Mammary epithelial cell (primary cell): ENCODE results near the gene CACNA1E.
A peak's percentile ranks its signal among the peaks of the same experiment; 100 is the strongest.

Experiments used
- EZH2 ChIP-seq: IDR thresholded peaks from 2 replicates; pipeline ENCODE4 v1.6.1; 2012; ENCODE audit warnings: low read length, inconsistent platforms, borderline replicate concordance
- TF ChIP-seq, protein P1 (sequence below), 2 donors: IDR thresholded peaks in 1 of 2; conservative IDR thresholded peaks in 1 of 2; 2 replicates each; pipeline ENCODE4 v1.5.1; 2011 to 2012; ENCODE audit warnings: inconsistent platforms in 2 of 2, low read length in 2 of 2, mild to moderate bottlenecking in 2 of 2, control low read depth in 1 of 2, low read depth in 1 of 2; ENCODE audit not compliant: insufficient read depth in 1 of 2; ENCODE audit errors: extremely low read depth in 1 of 2

DNA sequence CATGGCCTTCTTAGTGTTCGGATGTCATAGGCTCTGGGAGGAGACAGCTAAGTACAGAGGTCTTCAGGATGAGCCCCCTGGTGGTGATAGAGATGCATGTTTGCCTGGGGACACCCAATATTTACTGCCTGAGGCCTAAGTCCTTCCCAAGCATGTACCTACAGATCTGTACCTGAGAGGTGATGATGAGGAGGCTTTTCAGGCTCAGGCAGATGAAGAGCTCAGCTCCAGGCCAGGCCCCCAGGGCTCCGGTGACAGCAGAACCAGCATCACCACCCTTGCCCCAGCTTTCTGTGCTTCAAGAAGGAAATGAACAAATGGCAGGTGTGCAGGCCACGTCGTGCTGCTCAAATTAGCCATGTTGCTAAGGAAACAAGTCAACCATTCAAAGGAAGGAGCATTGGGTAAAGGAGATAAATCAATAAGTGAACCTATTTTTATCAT is 21.1 kb downstream of the CACNA1E start:
- TF ChIP-seq, protein P1, sequence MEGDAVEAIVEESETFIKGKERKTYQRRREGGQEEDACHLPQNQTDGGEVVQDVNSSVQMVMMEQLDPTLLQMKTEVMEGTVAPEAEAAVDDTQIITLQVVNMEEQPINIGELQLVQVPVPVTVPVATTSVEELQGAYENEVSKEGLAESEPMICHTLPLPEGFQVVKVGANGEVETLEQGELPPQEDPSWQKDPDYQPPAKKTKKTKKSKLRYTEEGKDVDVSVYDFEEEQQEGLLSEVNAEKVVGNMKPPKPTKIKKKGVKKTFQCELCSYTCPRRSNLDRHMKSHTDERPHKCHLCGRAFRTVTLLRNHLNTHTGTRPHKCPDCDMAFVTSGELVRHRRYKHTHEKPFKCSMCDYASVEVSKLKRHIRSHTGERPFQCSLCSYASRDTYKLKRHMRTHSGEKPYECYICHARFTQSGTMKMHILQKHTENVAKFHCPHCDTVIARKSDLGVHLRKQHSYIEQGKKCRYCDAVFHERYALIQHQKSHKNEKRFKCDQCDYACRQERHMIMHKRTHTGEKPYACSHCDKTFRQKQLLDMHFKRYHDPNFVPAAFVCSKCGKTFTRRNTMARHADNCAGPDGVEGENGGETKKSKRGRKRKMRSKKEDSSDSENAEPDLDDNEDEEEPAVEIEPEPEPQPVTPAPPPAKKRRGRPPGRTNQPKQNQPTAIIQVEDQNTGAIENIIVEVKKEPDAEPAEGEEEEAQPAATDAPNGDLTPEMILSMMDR (conservative IDR thresholded peaks at IDR 0.05 in 1 of 2, IDR thresholded peaks at IDR 0.05 in 1 of 2; ENCODE audit: extremely low read depth in 1 of 2, insufficient read depth in 1 of 2, low read depth in 1 of 2, low read length in 2 of 2): peak in 1 of 2 donors; percentile 20
- TF ChIP-seq EZH2: no peak
